ENCODE data around the gene PTPN13. TPM values are rescaled to one million over a fixed set of nuclear protein-coding genes. Genes with fewer than 3 reads are reported as not detected.
A peak's percentile ranks its signal among the peaks of the same experiment; 100 is the strongest.

Gene PTPN13
- total RNA-seq, 1 experiment from 2014 or later, result 12.1 TPM

- Histone ChIP-seq H4K20me1 (ENCODE audit: low read length) (no peaks in the 10 kb centered on the region), H3F3A (ENCODE audit: low read length, unreplicated experiment) (no peaks in the 10 kb centered on the region), H3K4me1 (ENCODE audit: insufficient read depth, low read length) (peaks cover 16% of the 10 kb centered on the region), H3K4me2 (ENCODE audit: low read length) (no peak overlapping the region), H3K27me3 (ENCODE audit: low read length) (no peaks in the 10 kb centered on the region), H3K4me3 (ENCODE audit: low read length) (no peak overlapping the region), H3K9me2 (replicated peaks; ENCODE audit: low read length) (no peaks in the 10 kb centered on the region), H3K27ac (ENCODE audit: low read length) (no peak overlapping the region), H3K9me3 (ENCODE audit: low read length) (no peaks in the 10 kb centered on the region), H3K36me3 (ENCODE audit: low read depth, low read length) (no peaks in the 10 kb centered on the region), H2AFZ (ENCODE audit: low read length) (no peak overlapping the region), H3K9ac (ENCODE audit: low read length) (no peak overlapping the region), H3K79me2 (ENCODE audit: low read length) (no peaks in the 10 kb centered on the region)
- DNase-seq (no peak), ATAC-seq (no peak)
- TF ChIP-seq EZH2phosphoT487 (IDR thresholded peaks at IDR 0.05; ENCODE audit: borderline replicate concordance, low read length), result no peak
- no peak for TF ChIP-seq EZH2 (IDR thresholded peaks at IDR 0.05; ENCODE audit: low read length, unreplicated experiment)
- TF ChIP-seq CTCF (conservative IDR thresholded peaks at IDR 0.05; ENCODE audit: low read depth, low read length), result no peak
- intact Hi-C loops (cut with micrococcal nuclease), result no loop called here
- ChIA-PET CTCF (no interaction called here), POLR2A (ENCODE audit: unreplicated experiment) (no interaction called here)
- no TSS peak for BruUV-seq (replicated peaks)
Measured at GRCh38 chr4:86845593-86845992, 251.5 kb downstream of the PTPN13 start.

- Histone ChIP-seq H2AFZ (ENCODE audit: low read length) (no peak overlapping the region), H3K9me2 (replicated peaks; ENCODE audit: low read length) (no peaks in the 10 kb centered on the region), H3K4me1 (ENCODE audit: insufficient read depth, low read length) (peaks cover 16% of the 10 kb centered on the region), H3F3A (ENCODE audit: low read length, unreplicated experiment) (no peaks in the 10 kb centered on the region), H3K79me2 (ENCODE audit: low read length) (no peaks in the 10 kb centered on the region), H3K27ac (ENCODE audit: low read length) (peak overlapping the region; percentile 9; the same call in 1 of the 2 replicates), H3K36me3 (ENCODE audit: low read depth, low read length) (no peaks in the 10 kb centered on the region), H4K20me1 (ENCODE audit: low read length) (no peaks in the 10 kb centered on the region), H3K27me3 (ENCODE audit: low read length) (no peaks in the 10 kb centered on the region), H3K9me3 (ENCODE audit: low read length) (no peaks in the 10 kb centered on the region), H3K4me3 (ENCODE audit: low read length) (no peak overlapping the region), H3K9ac (ENCODE audit: low read length) (no peak overlapping the region; the same call in 1 of the 2 replicates), H3K4me2 (ENCODE audit: low read length) (peak overlapping the region; percentile 20; the same call in 1 of the 2 replicates)
- no TSS peak for BruUV-seq (replicated peaks)
- ATAC-seq (no peak), DNase-seq (no peak)
- CTCF ChIA-PET, result no interaction called here
- POLR2A ChIA-PET (ENCODE audit: unreplicated experiment), result no interaction called here
- TF ChIP-seq EZH2phosphoT487 (IDR thresholded peaks at IDR 0.05; ENCODE audit: borderline replicate concordance, low read length) (no peak), EZH2 (IDR thresholded peaks at IDR 0.05; ENCODE audit: low read length, unreplicated experiment) (no peak), CTCF (conservative IDR thresholded peaks at IDR 0.05; ENCODE audit: low read depth, low read length) (no peak)
- intact Hi-C loops (cut with micrococcal nuclease), result no loop called here
Measured at GRCh38 chr4:86846921-86847320, 252.8 kb downstream of the PTPN13 start.

GRCh38 chr4:86847571-86847970 is 253.5 kb downstream of the PTPN13 start:
- Histone ChIP-seq H3K9me3 (ENCODE audit: low read length) (no peaks in the 10 kb centered on the region), H3K27me3 (ENCODE audit: low read length) (no peaks in the 10 kb centered on the region), H3K4me1 (ENCODE audit: insufficient read depth, low read length) (peaks cover 16% of the 10 kb centered on the region), H3K4me3 (ENCODE audit: low read length) (no peak overlapping the region), H3K9me2 (replicated peaks; ENCODE audit: low read length) (no peaks in the 10 kb centered on the region), H3K27ac (ENCODE audit: low read length) (peak overlapping the region; percentile 43), H3F3A (ENCODE audit: low read length, unreplicated experiment) (no peaks in the 10 kb centered on the region), H2AFZ (ENCODE audit: low read length) (peak overlapping the region; percentile 49; the same call in 1 of the 2 replicates), H3K9ac (ENCODE audit: low read length) (no peak overlapping the region), H3K36me3 (ENCODE audit: low read depth, low read length) (no peaks in the 10 kb centered on the region), H3K79me2 (ENCODE audit: low read length) (no peaks in the 10 kb centered on the region), H3K4me2 (ENCODE audit: low read length) (peak overlapping the region; percentile 20), H4K20me1 (ENCODE audit: low read length) (no peaks in the 10 kb centered on the region)
- TF ChIP-seq CTCF (conservative IDR thresholded peaks at IDR 0.05; ENCODE audit: low read depth, low read length) (no peak), EZH2 (IDR thresholded peaks at IDR 0.05; ENCODE audit: low read length, unreplicated experiment) (no peak), EZH2phosphoT487 (IDR thresholded peaks at IDR 0.05; ENCODE audit: borderline replicate concordance, low read length) (no peak)
- BruUV-seq (replicated peaks), result no TSS peak
- ChIA-PET CTCF (interaction anchor here (0.7 kb wide), 1 partner anchor 166 kb away, joined by 4 read pairs; no protein-coding TSS in a partner anchor), POLR2A (ENCODE audit: unreplicated experiment) (interaction anchor here (0.6 kb wide), 1 partner anchor 250 kb away, joined by 5 read pairs; no protein-coding TSS in a partner anchor)
- DNase-seq (peak; percentile 34), ATAC-seq (no peak)
- intact Hi-C loops (cut with micrococcal nuclease), result no loop called here
